LNCAP (cell line): ENCODE results near the gene STX7.
A peak's percentile ranks its signal among the peaks of the same experiment; 100 is the strongest.

Experiments used
- TF ChIP-seq, protein P1 (sequence below): fragments of 450-650 bp; IDR thresholded peaks from 2 replicates; pipeline ENCODE4 v1.5.1; 2017; ENCODE audit warnings: mild to moderate bottlenecking

The STX7 gene

DNA sequence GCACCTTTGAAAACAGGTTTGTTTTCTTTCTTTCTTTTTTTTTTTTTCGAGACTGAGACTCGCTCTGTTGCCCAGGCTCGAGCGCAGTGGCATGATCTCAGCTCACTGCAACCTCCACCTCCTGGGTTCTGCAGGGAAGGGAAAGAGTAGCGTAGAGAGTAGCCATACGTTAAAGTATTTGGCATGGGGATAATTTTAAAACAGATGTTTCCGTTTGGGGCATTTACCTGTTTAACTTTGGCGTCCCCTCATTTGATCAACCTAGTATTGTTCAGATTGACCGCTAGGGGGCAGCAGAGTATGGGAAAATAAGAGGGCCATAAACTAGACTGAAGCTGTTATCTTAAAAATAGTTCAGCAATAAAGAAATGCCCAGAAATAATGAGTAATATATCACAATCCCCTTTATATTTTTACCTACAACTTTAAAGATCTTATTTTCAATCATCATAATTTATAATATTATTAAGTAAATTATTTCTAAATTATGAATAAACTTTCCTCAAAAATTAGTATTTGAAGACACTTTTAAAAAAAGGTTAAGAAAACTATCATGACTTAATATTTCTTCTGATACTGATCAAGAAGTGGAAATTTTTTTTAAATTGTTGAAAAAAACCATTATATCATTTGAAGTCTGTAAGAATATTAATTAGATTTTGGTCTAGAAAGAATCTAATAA lies 17.5 kb upstream of the STX7 start:
- TF ChIP-seq, protein P1, sequence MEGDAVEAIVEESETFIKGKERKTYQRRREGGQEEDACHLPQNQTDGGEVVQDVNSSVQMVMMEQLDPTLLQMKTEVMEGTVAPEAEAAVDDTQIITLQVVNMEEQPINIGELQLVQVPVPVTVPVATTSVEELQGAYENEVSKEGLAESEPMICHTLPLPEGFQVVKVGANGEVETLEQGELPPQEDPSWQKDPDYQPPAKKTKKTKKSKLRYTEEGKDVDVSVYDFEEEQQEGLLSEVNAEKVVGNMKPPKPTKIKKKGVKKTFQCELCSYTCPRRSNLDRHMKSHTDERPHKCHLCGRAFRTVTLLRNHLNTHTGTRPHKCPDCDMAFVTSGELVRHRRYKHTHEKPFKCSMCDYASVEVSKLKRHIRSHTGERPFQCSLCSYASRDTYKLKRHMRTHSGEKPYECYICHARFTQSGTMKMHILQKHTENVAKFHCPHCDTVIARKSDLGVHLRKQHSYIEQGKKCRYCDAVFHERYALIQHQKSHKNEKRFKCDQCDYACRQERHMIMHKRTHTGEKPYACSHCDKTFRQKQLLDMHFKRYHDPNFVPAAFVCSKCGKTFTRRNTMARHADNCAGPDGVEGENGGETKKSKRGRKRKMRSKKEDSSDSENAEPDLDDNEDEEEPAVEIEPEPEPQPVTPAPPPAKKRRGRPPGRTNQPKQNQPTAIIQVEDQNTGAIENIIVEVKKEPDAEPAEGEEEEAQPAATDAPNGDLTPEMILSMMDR, result peak; percentile 77

DNA sequence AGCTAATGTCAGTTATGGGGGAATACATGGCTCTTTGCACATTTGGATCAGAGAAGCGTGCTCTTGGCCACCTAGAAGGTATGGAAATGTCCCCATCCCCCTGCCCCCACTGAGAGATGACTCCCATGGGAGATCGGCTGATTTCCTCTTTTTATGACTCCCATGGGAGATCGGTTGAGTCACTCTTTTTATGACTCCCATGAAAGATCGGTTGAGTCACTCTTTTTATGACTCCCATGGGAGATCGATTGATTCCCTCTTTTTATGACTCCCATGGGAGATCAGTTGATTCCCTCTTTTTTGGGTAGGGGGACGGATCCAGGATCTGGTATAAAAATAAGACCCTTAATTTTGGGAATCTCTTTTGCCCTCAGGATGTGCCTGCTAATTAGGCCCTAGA lies 14.9 kb upstream of the STX7 start:
- TF ChIP-seq, protein P1, result no peak

DNA sequence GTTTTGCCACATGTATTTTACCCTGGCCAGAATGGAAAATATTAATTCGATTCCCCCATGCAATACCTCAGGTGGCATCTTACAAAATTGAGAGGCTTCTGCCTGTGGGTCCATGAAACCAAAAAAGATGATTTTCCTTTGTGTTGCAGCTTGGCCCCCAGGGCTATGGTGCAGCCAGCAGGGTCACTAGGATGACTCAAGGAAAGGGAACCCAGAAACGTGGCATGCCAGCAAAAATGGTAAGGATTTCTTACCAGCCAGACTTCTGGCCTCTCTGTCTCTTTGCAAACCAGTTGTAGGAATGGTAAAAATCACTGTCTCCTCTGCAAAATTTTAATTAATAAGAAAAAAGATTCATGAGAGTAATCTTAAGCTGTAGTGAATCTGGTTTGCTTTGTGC lies 13.5 kb upstream of the STX7 start:
- TF ChIP-seq, protein P1, result no peak

DNA sequence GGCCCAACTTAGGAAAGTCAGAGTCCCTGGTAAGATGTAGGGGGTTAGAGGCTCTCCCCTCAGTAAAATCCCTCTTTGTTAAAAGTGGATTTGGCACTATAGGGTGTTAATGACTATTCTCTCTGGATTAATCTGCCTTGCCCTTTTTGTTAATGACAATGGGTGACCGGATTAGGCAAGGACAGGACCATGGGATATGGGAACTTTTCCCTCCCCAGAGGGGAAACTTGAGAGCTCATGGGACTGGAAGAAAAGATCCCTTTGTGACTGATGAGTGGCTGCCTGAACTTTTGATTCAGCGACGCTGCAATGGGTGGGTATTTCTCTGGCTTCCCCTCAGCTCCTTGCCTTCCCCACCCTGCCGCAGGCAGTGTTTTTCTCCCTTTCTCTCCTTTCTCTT lies 12.9 kb upstream of the STX7 start:
- TF ChIP-seq, protein P1, result no peak

DNA sequence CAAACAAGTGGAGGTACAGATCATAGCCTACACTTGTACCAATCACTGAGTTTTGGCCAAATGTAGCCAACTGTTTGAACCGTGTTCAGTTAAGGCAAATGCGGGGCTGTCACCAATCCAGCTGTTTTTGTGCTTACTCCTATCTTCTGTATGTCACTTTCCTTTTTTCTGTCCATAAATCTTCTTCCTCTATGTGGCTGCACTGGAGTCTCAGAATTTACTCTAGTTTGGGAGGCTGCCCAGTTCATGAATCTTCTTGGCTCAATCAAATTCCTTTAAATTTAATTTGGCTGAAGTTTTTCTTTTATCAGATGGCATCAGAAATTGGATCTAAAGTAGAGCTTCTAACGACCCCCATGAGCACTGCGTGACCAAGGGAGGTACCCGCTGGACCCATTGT lies 11.7 kb upstream of the STX7 start:
- TF ChIP-seq, protein P1, result no peak

DNA sequence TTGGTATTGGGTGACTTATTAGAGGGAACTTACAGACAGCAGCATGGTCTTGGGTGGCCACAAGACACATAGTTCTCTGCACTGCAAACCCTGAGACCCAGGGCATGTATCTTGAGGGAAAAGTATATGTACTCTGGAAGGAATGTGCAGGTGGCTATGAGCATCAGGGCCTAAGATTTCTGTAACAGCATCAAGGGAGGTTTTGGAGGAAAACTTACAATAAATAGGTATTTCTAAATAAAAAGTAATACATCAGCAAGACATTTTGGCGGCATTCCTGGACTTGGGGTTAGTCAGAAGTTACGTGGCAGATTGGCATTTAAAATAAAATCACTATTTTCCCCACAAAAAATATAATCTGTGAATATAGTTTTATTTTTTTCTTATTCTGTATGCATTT lies 8.0 kb upstream of the STX7 start:
- TF ChIP-seq, protein P1, result no peak

DNA sequence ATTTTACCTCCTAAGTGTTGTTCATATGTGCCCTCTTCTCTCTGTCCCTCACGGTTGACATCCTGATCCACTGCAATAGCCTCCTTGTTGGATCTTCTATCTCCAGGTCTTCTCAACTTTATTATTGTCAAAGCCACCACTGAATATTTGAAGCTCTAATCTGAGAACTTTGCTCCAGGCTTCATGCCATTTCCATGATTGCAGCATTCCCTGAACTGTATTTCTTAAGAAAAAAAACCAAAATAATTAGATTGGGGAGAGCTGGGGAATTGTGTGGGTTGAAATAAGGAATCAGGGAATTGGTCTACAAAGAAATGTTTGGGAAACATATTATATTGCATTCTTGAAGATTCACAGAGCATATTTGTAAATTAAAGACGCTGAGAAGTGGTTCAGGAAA lies 2.5 kb upstream of the STX7 start:
- TF ChIP-seq, protein P1, result no peak
